ENCODE data around the gene ASXL3. TPM values are rescaled to one million over a fixed set of nuclear protein-coding genes. Genes with fewer than 3 reads are reported as not detected.

The ASXL3 gene
- total RNA-seq: 1.2 and 2.2 TPM in 2 replicates

DNA sequence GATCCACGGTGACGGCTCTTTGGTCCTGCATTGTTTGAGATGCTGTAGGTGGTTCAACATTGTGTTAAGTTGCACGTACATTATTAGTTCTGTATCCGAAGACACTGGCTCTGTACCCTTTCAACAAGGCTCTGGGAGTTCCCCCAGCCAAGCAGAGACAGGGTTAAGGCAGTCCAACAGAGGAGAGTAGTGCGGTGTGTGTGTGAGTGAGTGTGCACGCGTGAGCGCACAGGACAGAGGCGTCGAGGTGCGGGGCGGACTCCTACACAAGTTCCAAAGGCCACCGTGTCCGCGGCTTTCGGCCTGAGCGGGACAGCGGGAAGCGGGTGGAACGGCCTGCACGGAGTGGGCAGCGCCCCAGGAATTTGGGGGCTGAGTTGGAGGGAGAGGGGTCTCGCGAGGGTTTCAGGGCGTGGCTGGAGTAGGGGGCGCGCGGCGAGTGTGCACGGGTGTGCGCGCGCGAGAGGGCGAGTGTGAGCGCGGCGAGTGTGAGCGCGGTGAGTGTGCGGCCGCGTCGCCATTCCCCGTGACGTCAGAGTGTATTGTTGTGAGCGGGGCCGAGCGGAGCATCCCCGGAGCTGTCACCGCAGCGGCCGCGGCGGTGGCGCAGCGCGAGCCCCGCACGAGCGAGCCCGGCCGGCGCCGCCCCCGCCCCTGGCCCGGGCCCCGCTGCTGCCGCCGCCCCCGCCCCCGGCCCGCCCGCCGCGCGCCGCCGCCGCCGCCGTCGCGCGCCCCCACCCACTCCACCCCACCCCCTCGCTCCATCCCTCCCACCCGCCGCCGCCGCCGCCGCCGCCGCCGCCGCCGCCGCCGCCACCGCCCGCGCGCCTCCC lies at the start of gene ASXL3:
Gene ASXL3 (plus strand): TSS at position 535 of the 833 bp plus-strand sequence. CDS start 413 bp downstream, outside the sequence.

Other genes starting within 250 kb of the ASXL3 start
- gene CCDC178, start 137.5 kb upstream of the ASXL3 start, total RNA-seq: 0.26 and 1.7 TPM in 2 replicates